Measurements from ENCODE around the gene CR1L. TPM values are rescaled to one million over a fixed set of nuclear protein-coding genes. Genes with fewer than 3 reads are reported as not detected.
"Not testable (repeated sequence)": the region's sequence is repeated elsewhere in the genome, so short reads cannot be mapped to it uniquely, and the experiment has no call there.

Gene CR1L
- total RNA-seq, 3 donors from 2014 or later = not detected

GRCh38 chr1:207691010-207691409 is 46.1 kb downstream of the CR1L start:
- H3K9me3 ChIP-seq = no peaks in the 10 kb centered on the region
- H3K4me3 ChIP-seq = no peak overlapping the region
- H3K4me1 ChIP-seq (ENCODE audit: low read depth) = no peaks in the 10 kb centered on the region
- TF ChIP-seq CTCF (IDR thresholded peaks at IDR 0.05) = no peak
- H3K36me3 ChIP-seq (ENCODE audit: low read depth) = no peaks in the 10 kb centered on the region
- ATAC-seq (no peak), DNase-seq (no peak)
- intact Hi-C loops (cut with DNase I, micrococcal nuclease) = no loop called here

GRCh38 chr1:207691841-207692240 is 46.9 kb downstream of the CR1L start:
- Histone ChIP-seq H3K9me3 (no peaks in the 10 kb centered on the region), H3K4me3 (no peak overlapping the region), H3K36me3 (ENCODE audit: low read depth) (no peaks in the 10 kb centered on the region), H3K4me1 (ENCODE audit: low read depth) (no peaks in the 10 kb centered on the region)
- no peak for TF ChIP-seq CTCF (IDR thresholded peaks at IDR 0.05)
- DNase-seq (no peak), ATAC-seq (no peak)
- intact Hi-C loops (cut with DNase I, micrococcal nuclease) = no loop called here

DNA sequence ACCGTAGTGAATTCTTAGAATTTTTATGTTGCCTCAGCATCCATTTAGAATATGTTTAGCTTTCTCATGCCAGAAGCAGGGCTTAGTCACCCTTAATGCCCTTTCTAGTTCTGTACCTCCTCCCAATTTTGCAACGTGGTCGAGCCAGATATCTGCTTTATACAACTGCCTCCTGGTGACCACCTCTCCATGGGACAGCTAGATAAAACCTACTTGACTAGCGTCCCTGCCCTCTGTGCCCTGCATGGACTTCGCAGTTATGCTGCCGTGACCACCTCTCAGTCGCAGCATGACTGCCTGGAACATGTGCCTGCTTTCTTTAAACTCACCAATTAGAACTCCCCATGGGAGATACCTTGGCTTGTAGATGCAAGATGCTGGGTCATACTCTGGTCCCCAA is 47.4 kb downstream of the CR1L start:
- ATAC-seq; intact Hi-C loops (cut with DNase I, micrococcal nuclease); H3K9me3 ChIP-seq; DNase-seq; H3K36me3 ChIP-seq (ENCODE audit: low read depth); H3K4me3 ChIP-seq; H3K4me1 ChIP-seq (ENCODE audit: low read depth): not testable (repeated sequence)

- no peaks in the 10 kb centered on the region for H3K9me3 ChIP-seq
- DNase-seq = no peak
- no peak overlapping the region for H3K4me3 ChIP-seq
- TF ChIP-seq CTCF (IDR thresholded peaks at IDR 0.05) = no peak
- ATAC-seq = no peak
- intact Hi-C loops (cut with DNase I, micrococcal nuclease) = no loop called here
- no peaks in the 10 kb centered on the region for H3K4me1 ChIP-seq (ENCODE audit: low read depth)
- no peaks in the 10 kb centered on the region for H3K36me3 ChIP-seq (ENCODE audit: low read depth)
These were observed 51.0 kb downstream of the CR1L start for GRCh38 chr1:207695891-207696290.

DNA sequence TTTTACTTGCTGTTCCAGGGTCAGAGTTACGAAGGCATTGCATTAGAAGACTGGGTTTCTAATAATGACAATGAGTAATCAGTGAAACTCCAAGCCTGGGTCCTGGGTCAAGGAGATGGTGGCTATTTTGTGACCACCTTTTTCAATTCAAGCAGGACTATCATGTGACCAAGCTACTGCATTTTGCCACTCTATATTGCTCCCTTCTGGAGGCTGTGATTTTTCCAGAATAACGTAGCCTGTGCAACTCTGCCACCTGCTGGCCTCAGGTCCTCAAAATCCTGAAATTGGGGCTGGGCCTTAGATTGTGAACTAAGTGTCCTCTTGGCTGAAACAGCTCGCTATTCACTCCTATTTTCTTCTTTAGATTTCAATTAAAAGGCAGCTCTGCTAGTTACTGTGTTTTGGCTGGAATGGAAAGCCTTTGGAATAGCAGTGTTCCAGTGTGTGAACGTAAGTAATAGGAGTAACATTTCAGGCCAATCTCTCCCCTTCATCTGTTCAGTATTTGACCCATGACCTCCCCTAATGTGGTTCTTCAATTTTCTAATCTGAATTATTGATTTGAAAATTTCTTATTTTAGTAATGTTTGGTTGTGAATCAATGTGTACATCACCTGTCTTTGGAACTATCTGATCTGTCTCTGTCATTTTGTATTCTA is 54.0 kb downstream of the CR1L start:
- H3K4me3 ChIP-seq = no peak overlapping the region
- ATAC-seq (peak; percentile 86), DNase-seq (peak in 2 of 3 donors; percentile 72 to 74)
- H3K36me3 ChIP-seq (ENCODE audit: low read depth) = no peaks in the 10 kb centered on the region
- peak; percentile 6 for TF ChIP-seq CTCF (IDR thresholded peaks at IDR 0.05)
- intact Hi-C loops (cut with DNase I, micrococcal nuclease) = no loop called here
- H3K4me1 ChIP-seq (ENCODE audit: low read depth) = no peaks in the 10 kb centered on the region
- H3K9me3 ChIP-seq = no peaks in the 10 kb centered on the region

DNA sequence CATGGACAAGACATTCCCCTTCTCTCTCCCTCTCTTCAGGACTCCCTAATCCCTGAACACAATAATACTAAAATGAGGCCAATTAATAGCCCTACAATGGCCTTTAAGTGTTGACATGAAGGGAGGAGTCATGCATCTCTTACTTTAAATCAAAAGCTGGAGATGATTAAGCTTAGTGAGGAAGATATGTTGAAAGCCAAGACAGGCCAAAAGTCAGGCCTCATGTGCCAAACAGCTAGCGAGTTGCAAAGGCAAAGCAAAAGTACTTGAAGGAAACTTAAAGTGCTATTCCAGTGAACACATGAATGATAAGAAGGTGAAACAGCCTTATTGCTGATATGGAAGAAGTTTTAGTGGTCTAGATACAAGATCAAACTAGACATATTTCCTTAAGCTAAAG is 57.4 kb downstream of the CR1L start:
- no peak for TF ChIP-seq CTCF (IDR thresholded peaks at IDR 0.05)
- intact Hi-C loops (cut with DNase I, micrococcal nuclease) = no loop called here
- H3K36me3 ChIP-seq (ENCODE audit: low read depth) = no peaks in the 10 kb centered on the region
- no peaks in the 10 kb centered on the region for H3K9me3 ChIP-seq
- no peak overlapping the region for H3K4me3 ChIP-seq
- no peaks in the 10 kb centered on the region for H3K4me1 ChIP-seq (ENCODE audit: low read depth)
- DNase-seq (no peak), ATAC-seq (no peak)
